H1 (cell line): ENCODE measurements around the gene QSER1. TPM values are rescaled to one million over a fixed set of nuclear protein-coding genes. Genes with fewer than 3 reads are reported as not detected.

Experiments
- CTCF ChIA-PET: fragments of 300-600 bp; sonication (Branson Sonifier 250); formaldehyde crosslinking; loops from one replicate; lab custom pipeline; 2021; ENCODE audit not compliant: partially characterized antibody; lab: Charles Lee
- POLR2A ChIA-PET: fragments of 300-600 bp; sonication (Branson Sonifier 250); formaldehyde crosslinking; loops from one replicate; lab custom pipeline; 2021; ENCODE audit warnings: inconsistent platforms; ENCODE audit not compliant: partially characterized antibody; lab: Charles Lee
- DNase-seq, 2 experiments: peaks; one replicate each; pipeline versions ENCODE4 v3.0.0 to v3.0.0-alpha.2; 2010 to 2022; ENCODE audit warnings: low spot score in 2 of 2, low read depth in 1 of 2, mixed read lengths in 1 of 2
- FAIRE-seq: peaks from 2 replicates; lab custom pipeline; 2011; peaks lifted over from hg19 to GRCh38; lab: Jason Lieb, UNC
- H2AFZ ChIP-seq: 2 replicates; pipeline ENCODE4 v1.8.1; 2012; ENCODE audit warnings: low read length, inconsistent platforms
- H2AK5ac ChIP-seq: 2 replicates; pipeline ENCODE4 v1.6.1; 2013; ENCODE audit warnings: low read depth, low read length
- H2BK120ac ChIP-seq: replicated peaks from 2 replicates; pipeline ENCODE3; 2013; ENCODE audit warnings: low read depth, low read length, inconsistent platforms
- H2BK12ac ChIP-seq: 2 replicates; pipeline ENCODE4 v1.6.1; 2013; ENCODE audit warnings: low read depth, low read length
- H2BK15ac ChIP-seq: 2 replicates; pipeline ENCODE4 v1.6.1; 2013; ENCODE audit warnings: low read length
- H2BK20ac ChIP-seq: 2 replicates; pipeline ENCODE4 v1.6.1; 2013; ENCODE audit warnings: low read length
- H2BK5ac ChIP-seq: 2 replicates; pipeline ENCODE4 v1.6.1; 2013; ENCODE audit warnings: low read depth, low read length
- H3K14ac ChIP-seq: 2 replicates; pipeline ENCODE4 v1.6.1; 2013; ENCODE audit warnings: inconsistent platforms; ENCODE audit not compliant: insufficient read length
- H3K18ac ChIP-seq: 2 replicates; pipeline ENCODE4 v1.6.1; 2013; ENCODE audit warnings: low read length; ENCODE audit errors: extremely low read depth
- H3K23ac ChIP-seq: 2 replicates; pipeline ENCODE4 v1.6.1; 2013; ENCODE audit warnings: inconsistent platforms; ENCODE audit not compliant: insufficient read length
- H3K23me2 ChIP-seq: 2 replicates; pipeline ENCODE4 v1.6.1; 2013; ENCODE audit warnings: low read depth, low read length
- H3K27ac ChIP-seq: 2 replicates; pipeline ENCODE4 v1.6.1; 2011; ENCODE audit warnings: low read depth, low read length, inconsistent platforms
- H3K27me3 ChIP-seq, 4 experiments: replicated peaks in 1 of 4; 1 replicate in 1 of 4; 2 replicates in 3 of 4; pipeline versions ENCODE4 v1.6.1 to v1.8.1; 2011 to 2013; ENCODE audit warnings: low read length in 3 of 4, mild to moderate bottlenecking in 3 of 4, inconsistent platforms in 2 of 4, mixed read lengths in 2 of 4, moderate library complexity in 1 of 4; ENCODE audit not compliant: control insufficient read depth in 3 of 4, insufficient read depth in 3 of 4; ENCODE audit errors: extremely low read depth in 1 of 4
- H3K36me3 ChIP-seq, 4 experiments: 2 replicates each; pipeline versions ENCODE4 v1.6.1 to v1.8.1; 2011 to 2013; ENCODE audit warnings: mild to moderate bottlenecking in 4 of 4, low read length in 3 of 4, moderate library complexity in 2 of 4, control low read depth in 1 of 4, inconsistent platforms in 1 of 4; ENCODE audit not compliant: insufficient read depth in 4 of 4, control insufficient read depth in 2 of 4
- H3K4ac ChIP-seq: replicated peaks from 2 replicates; pipeline ENCODE3; 2013; ENCODE audit warnings: low read length, low read depth, mixed read lengths, inconsistent platforms; ENCODE audit not compliant: insufficient read length
- H3K4me1 ChIP-seq, 4 experiments: replicated peaks in 1 of 4; 1 replicate in 1 of 4; 2 replicates in 3 of 4; pipeline versions ENCODE4 v1.6.1 to v1.8.1; 2011 to 2013; ENCODE audit warnings: low read length in 3 of 4, inconsistent platforms in 2 of 4, mixed read lengths in 1 of 4; ENCODE audit not compliant: insufficient read depth in 4 of 4, control insufficient read depth in 3 of 4
- H3K4me2 ChIP-seq, 2 experiments: 2 replicates each; pipeline versions ENCODE4 v1.6.1 to v1.8.1; 2011 to 2013; ENCODE audit warnings: low read depth in 2 of 2, low read length in 2 of 2, control low read depth in 1 of 2, inconsistent platforms in 1 of 2, mild to moderate bottlenecking in 1 of 2; ENCODE audit not compliant: insufficient read depth in 1 of 2
- H3K4me3 ChIP-seq, 4 experiments: fragments of 200-600, 300-600 bp in 1 of 4; sonication (generic), shearing (Covaris generic), sonication (Bioruptor Twin) in 1 of 4; 2 replicates each; pipeline versions ENCODE4 v1.5.1 to v1.8.1; 2011 to 2016; ENCODE audit warnings: low read length in 4 of 4, low read depth in 3 of 4, control low read depth in 2 of 4, inconsistent platforms in 2 of 4, mild to moderate bottlenecking in 2 of 4, mixed read lengths in 1 of 4, moderate library complexity in 1 of 4; ENCODE audit not compliant: insufficient read depth in 2 of 4; ENCODE audit errors: extremely low read depth in 1 of 4
- H3K56ac ChIP-seq: replicated peaks from 2 replicates; pipeline ENCODE3; 2013; ENCODE audit warnings: low read depth, mild to moderate bottlenecking, mixed read lengths, low read length, inconsistent platforms; ENCODE audit not compliant: insufficient read length
- H3K79me1 ChIP-seq: 2 replicates; pipeline ENCODE4 v1.6.1; 2013; ENCODE audit warnings: low read depth, low read length, control low read depth
- H3K79me2 ChIP-seq, 2 experiments: 2 replicates each; pipeline versions ENCODE4 v1.6.1 to v1.8.1; 2012 to 2013; ENCODE audit warnings: low read length in 2 of 2, mild to moderate bottlenecking in 2 of 2, inconsistent platforms in 1 of 2; ENCODE audit not compliant: insufficient read depth in 2 of 2, control insufficient read depth in 1 of 2
- H3K9ac ChIP-seq, 4 experiments: replicated peaks in 1 of 4; 1 replicate in 1 of 4; 2 replicates in 3 of 4; pipeline versions ENCODE4 v1.6.1 to v1.8.1; 2011 to 2013; ENCODE audit warnings: low read depth in 3 of 4, low read length in 3 of 4, control low read depth in 2 of 4, mild to moderate bottlenecking in 2 of 4, moderate library complexity in 2 of 4, inconsistent platforms in 1 of 4; ENCODE audit errors: extremely low read depth in 1 of 4
- H3K9me3 ChIP-seq, 2 experiments: 2 replicates each; pipeline versions ENCODE4 v1.6.1 to v1.8.1; 2012 to 2013; ENCODE audit warnings: mild to moderate bottlenecking in 2 of 2, moderate library complexity in 2 of 2, control low read depth in 1 of 2, inconsistent platforms in 1 of 2, low read depth in 1 of 2, low read length in 1 of 2, mixed read lengths in 1 of 2; ENCODE audit not compliant: insufficient read depth in 2 of 2
- H4K20me1 ChIP-seq, 2 experiments: replicated peaks in 1 of 2; 2 replicates each; pipeline versions ENCODE3 to v1.8.1; 2011 to 2013; ENCODE audit warnings: inconsistent platforms in 2 of 2, low read length in 2 of 2, mild to moderate bottlenecking in 1 of 2; ENCODE audit not compliant: insufficient read depth in 2 of 2, control insufficient read depth in 1 of 2
- H4K5ac ChIP-seq: 2 replicates; pipeline ENCODE4 v1.6.1; 2013; ENCODE audit warnings: low read length, low read depth, mixed read lengths, inconsistent platforms; ENCODE audit not compliant: insufficient read length
- H4K8ac ChIP-seq: 2 replicates; pipeline ENCODE4 v1.8.0; 2013; ENCODE audit warnings: mild to moderate bottlenecking, moderate library complexity, low read length, inconsistent platforms; ENCODE audit not compliant: insufficient read depth; ENCODE audit errors: extremely low read depth
- H4K91ac ChIP-seq: replicated peaks from 2 replicates; pipeline ENCODE3; 2013; ENCODE audit warnings: low read length, mixed read lengths, inconsistent platforms; ENCODE audit not compliant: insufficient read length
- ATF2 ChIP-seq: IDR thresholded peaks from 2 replicates; pipeline ENCODE4 v1.6.1; 2012; ENCODE audit warnings: low read length, inconsistent platforms
- BCL11A ChIP-seq, 2 experiments: IDR thresholded peaks; one replicate each; pipeline ENCODE4 v1.6.1; 2011; ENCODE audit warnings: low read depth in 2 of 2, low read length in 2 of 2, mild to moderate bottlenecking in 2 of 2
- BRCA1 ChIP-seq: IDR thresholded peaks from 2 replicates; pipeline ENCODE4 v1.6.1; 2012; ENCODE audit warnings: low read depth, low read length, improper control_type of control experiment
- CBX8 ChIP-seq: fragments of 300-800, 300-1000 bp; sonication (generic); IDR thresholded peaks from 2 replicates; pipeline ENCODE4 v1.7.1; 2016; ENCODE audit warnings: low read depth, low read length, borderline replicate concordance
- CHD2 ChIP-seq: IDR thresholded peaks from 2 replicates; pipeline ENCODE4 v1.6.1; 2012; ENCODE audit warnings: low read length, improper control_type of control experiment
- GTF2F1 ChIP-seq: IDR thresholded peaks from 2 replicates; pipeline ENCODE4 v1.6.1; 2012; ENCODE audit warnings: low read depth, low read length, improper control_type of control experiment, borderline replicate concordance
- PHF8 ChIP-seq: fragments of 200-600 bp; sonication (generic); conservative IDR thresholded peaks from 2 replicates; pipeline ENCODE4 v1.7.1; 2012; ENCODE audit warnings: low read depth, mild to moderate bottlenecking, inconsistent platforms, low read length, moderate library complexity
- RAD21 ChIP-seq, 2 experiments: IDR thresholded peaks in 1 of 2; conservative IDR thresholded peaks in 1 of 2; 2 replicates each; pipeline ENCODE4 v1.6.1; 2011; ENCODE audit warnings: low read depth in 2 of 2, low read length in 2 of 2, improper control_type of control experiment in 1 of 2, inconsistent platforms in 1 of 2, mild to moderate bottlenecking in 1 of 2, moderate library complexity in 1 of 2
- SIRT6 ChIP-seq: IDR thresholded peaks from one replicate; pipeline ENCODE4 v1.7.1; 2012; ENCODE audit warnings: low read length, inconsistent platforms
- SP4 ChIP-seq: IDR thresholded peaks from 2 replicates; pipeline ENCODE4 v1.6.1; 2012; ENCODE audit warnings: low read length, inconsistent platforms
- TAF1 ChIP-seq: IDR thresholded peaks from 2 replicates; pipeline ENCODE4 v1.6.1; 2011; ENCODE audit warnings: mild to moderate bottlenecking, low read depth, low read length
- WGBS, 2 experiments: shearing (Covaris generic) in 1 of 2; methylation state at CpG; one replicate each; pipeline versions ENCODE4 v1.1.6 to v1.1.7; 2013 to 2015; ENCODE audit warnings: low lambda C conversion rate in 2 of 2, mixed read lengths in 2 of 2, inconsistent platforms in 1 of 2, low coverage in 1 of 2, missing lambda C conversion rate in 1 of 2; ENCODE audit not compliant: insufficient replicate concordance in 2 of 2, insufficient coverage in 1 of 2, insufficient read length in 1 of 2; ENCODE audit errors: extremely low coverage in 1 of 2, missing lambda C conversion rate in 1 of 2; 5-methylcytosine and 5-hydroxymethylcytosine counted together
- polyA plus RNA-seq, 7 experiments: library from polyadenylated mRNA; depleted of rRNA in 3 of 7; stranded (reverse) in 5 of 7; unstranded in 2 of 7; fragments of >200 nt in 5 of 7; fragments of 200-250 nt in 2 of 7; gene quantifications; 1 replicate in 5 of 7; 2 replicates in 1 of 7; 4 replicates in 1 of 7; pipeline versions ENCODE4 v1.2.1 to v1.2.3, GENCODE V29; 2011 to 2013; ENCODE audit warnings: missing spikeins in 2 of 7, mixed read lengths in 2 of 7
- total RNA-seq: library from RNA; stranded (reverse); fragmentation: NEBNext Ultra II Directional; extraction: Animal tissue kit (Norgen Biotek cat#: 25700); gene quantifications from 2 replicates; pipeline ENCODE4 v1.2.1, GENCODE V29; 2021

QSER1 gene
- total and polyA plus RNA-seq, 2 of the 8 experiments (the other 6 are each of a cell fraction or from before 2014, with no cell fraction given), result 29.3 to 117 TPM

GRCh38 chr11:33025339-33025722 is 132.7 kb downstream of the QSER1 start:
- no peak overlapping the region for H3K14ac ChIP-seq
- H3K36me3 ChIP-seq, result no peaks in the 10 kb centered on the region
- H3K79me1 ChIP-seq, result no peaks in the 10 kb centered on the region
- no peak overlapping the region for H2BK20ac ChIP-seq
- H2AFZ ChIP-seq, result no peak overlapping the region
- POLR2A ChIA-PET, result interaction anchor here (0.9 to 2.7 kb wide), 4 partner anchors 9 to 14 kb away, joined by 3 to 12 read pairs (median 6); partner anchors contain the start of genes DEPDC7 and TCP11L1
- no peak overlapping the region for H3K4me2 ChIP-seq
- no peak overlapping the region for H4K91ac ChIP-seq
- H3K27ac ChIP-seq, result no peak overlapping the region
- no peak overlapping the region for H3K56ac ChIP-seq
- no peak overlapping the region for H3K4me3 ChIP-seq
- no peak for DNase-seq
- H3K9me3 ChIP-seq, result no peaks in the 10 kb centered on the region
- no peak overlapping the region for H4K5ac ChIP-seq
- no peak for FAIRE-seq
- H3K4ac ChIP-seq, result no peak overlapping the region
- no peak overlapping the region for H2BK15ac ChIP-seq
- no peak overlapping the region for H2BK5ac ChIP-seq
- no peak overlapping the region for H2AK5ac ChIP-seq
- no peak overlapping the region for H3K9ac ChIP-seq
- H3K23ac ChIP-seq, result no peak overlapping the region
- TF ChIP-seq BCL11A (IDR thresholded peaks at IDR 0.05; ENCODE audit: low read depth in 2 of 2, low read length in 2 of 2), result no peak
- no peak for TF ChIP-seq ATF2
- no peak for TF ChIP-seq CHD2
- no peak for TF ChIP-seq SP4
- no peak for TF ChIP-seq BRCA1
- no peak for TF ChIP-seq SIRT6
- no peak for TF ChIP-seq TAF1
- TF ChIP-seq PHF8, result no peak
- no peak for TF ChIP-seq RAD21 (IDR thresholded peaks at IDR 0.05 in 1 of 2, conservative IDR thresholded peaks at IDR 0.05 in 1 of 2; ENCODE audit: low read depth in 2 of 2, low read length in 2 of 2)
- no peak for TF ChIP-seq CBX8
- no peak for TF ChIP-seq GTF2F1
- no peaks in the 10 kb centered on the region for H3K23me2 ChIP-seq
- no peak overlapping the region for H2BK120ac ChIP-seq
- CTCF ChIA-PET, result interaction anchor here (0.7 to 2.8 kb wide), 3 partner anchors 10 to 657 kb away, joined by 3 to 13 read pairs (median 3); partner anchors contain the start of gene DEPDC7
- H4K8ac ChIP-seq, result no peak overlapping the region
- H3K79me2 ChIP-seq, result no peaks in the 10 kb centered on the region
- H3K27me3 ChIP-seq, result no peaks in the 10 kb centered on the region
- H2BK12ac ChIP-seq, result no peak overlapping the region
- no peaks in the 10 kb centered on the region for H3K4me1 ChIP-seq
- no peak overlapping the region for H3K18ac ChIP-seq
- 94% methylated on average over 3 of the region's 3 CpGs; no CpG with 5 or more reads in 1 of the 2 experiments for WGBS, 2 experiments
- H4K20me1 ChIP-seq, result peaks cover 0 to 1% of the 10 kb centered on the region in 2 experiments
